CD1c-positive myeloid dendritic cell (primary cell): ENCODE results near the gene AFMID.
"Not testable (repeated sequence)": the region's sequence is repeated elsewhere in the genome, so short reads cannot be mapped to it uniquely, and the experiment has no call there.

Experiments used
- DNase-seq: peaks from one replicate; pipeline ENCODE4 v3.0.0-alpha.2; 2016; ENCODE audit errors: extremely low spot score

Gene AFMID

GRCh38 chr17:78238823-78239488, 51.8 kb downstream of the AFMID start:
- DNase-seq, result no peak

- no peak for DNase-seq
These were observed 52.3 kb downstream of the AFMID start for GRCh38 chr17:78239489-78239931.

GRCh38 chr17:78240012-78240655, 53.0 kb downstream of the AFMID start:
- DNase-seq, result no peak

GRCh38 chr17:78240839-78241238, 53.7 kb downstream of the AFMID start:
- no peak for DNase-seq

- DNase-seq, result no peak
These were observed 54.3 kb downstream of the AFMID start for GRCh38 chr17:78241277-78242023.

- peak; percentile 69 for DNase-seq
These were observed 55.0 kb downstream of the AFMID start for GRCh38 chr17:78242024-78242742.

- no peak for DNase-seq
These were observed 60.1 kb downstream of the AFMID start for GRCh38 chr17:78247304-78247703.

- DNase-seq, result no peak
These were observed 61.1 kb downstream of the AFMID start for GRCh38 chr17:78248051-78248914.

- DNase-seq, result no peak
These were observed 62.1 kb downstream of the AFMID start for GRCh38 chr17:78249074-78249817.

- DNase-seq, result no peak
These were observed 63.0 kb downstream of the AFMID start for GRCh38 chr17:78249818-78250806.

GRCh38 chr17:78250891-78251772, 64.0 kb downstream of the AFMID start:
- DNase-seq, result peak; percentile 91

- DNase-seq, result no peak
These were observed 64.6 kb downstream of the AFMID start for GRCh38 chr17:78251773-78252103.

GRCh38 chr17:78252111-78252634, 65.0 kb downstream of the AFMID start:
- peak; percentile 37 for DNase-seq

- DNase-seq, result no peak
These were observed 65.8 kb downstream of the AFMID start for GRCh38 chr17:78252701-78253635.

- DNase-seq, result not testable (repeated sequence)
These were observed 66.4 kb downstream of the AFMID start for GRCh38 chr17:78253636-78253945.

GRCh38 chr17:78253946-78254672, 66.9 kb downstream of the AFMID start:
- DNase-seq, result peak; percentile 88
